Measurements from ENCODE around the gene ZBTB46.
"Not testable (repeated sequence)": the region's sequence is repeated elsewhere in the genome, so short reads cannot be mapped to it uniquely, and the experiment has no call there.

The ZBTB46 gene

DNA sequence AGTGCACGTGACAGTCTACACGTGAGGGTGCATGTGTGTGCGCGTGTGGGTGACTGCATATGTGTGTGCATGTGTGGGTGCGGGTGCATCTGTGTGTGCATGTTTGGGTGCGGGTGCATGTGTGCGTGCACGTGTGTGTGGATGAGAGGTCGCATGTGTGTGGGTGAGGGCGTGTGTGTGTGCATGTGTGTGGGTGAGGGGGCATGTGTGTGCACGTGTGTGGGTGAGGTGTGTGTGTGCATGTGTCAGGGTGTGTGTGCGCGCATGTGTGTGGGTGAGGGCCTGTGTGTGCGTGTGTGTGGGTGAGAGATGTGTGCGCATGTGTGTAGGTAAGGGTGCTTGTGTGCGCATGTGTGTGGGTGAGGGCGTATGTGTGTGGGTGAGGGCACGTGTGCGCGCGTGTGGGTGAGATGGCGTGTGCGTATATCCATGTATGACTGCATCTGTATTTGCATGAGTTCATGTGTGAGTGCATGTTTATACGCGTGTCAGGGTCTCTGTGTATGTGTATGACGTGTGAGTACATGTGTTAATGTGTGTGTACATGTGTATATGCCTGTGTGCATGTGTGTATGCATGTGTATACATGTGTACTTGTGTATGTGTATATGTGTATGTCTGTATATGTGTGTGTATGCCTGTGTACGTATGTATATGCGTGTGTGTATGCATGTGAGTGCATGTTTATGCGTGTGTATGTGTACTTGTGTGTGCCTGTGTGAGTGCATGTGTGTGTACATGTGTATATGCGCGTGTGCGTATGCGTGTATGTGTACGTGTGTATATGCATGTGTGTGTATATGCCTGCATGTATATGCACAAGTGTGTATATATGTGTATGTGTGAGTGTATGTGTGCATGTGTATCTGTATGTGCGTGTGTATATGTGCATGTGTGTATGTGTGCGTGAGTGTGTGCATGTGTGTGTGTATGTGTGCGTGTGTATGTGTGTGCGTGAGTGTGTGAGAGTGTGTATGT, 98.7 kb downstream of the ZBTB46 start:
- in situ Hi-C loops (cut with MboI; ENCODE audit: low sequenced_read_pairs, unreplicated experiment), result no loop called here
- no peak for TF ChIP-seq CTCF (IDR thresholded peaks at IDR 0.05; ENCODE audit: borderline replicate concordance, control extremely low read depth, extremely low read depth, insufficient read depth, missing control alignments)
- no peak for DNase-seq (ENCODE audit: low spot score)

DNA sequence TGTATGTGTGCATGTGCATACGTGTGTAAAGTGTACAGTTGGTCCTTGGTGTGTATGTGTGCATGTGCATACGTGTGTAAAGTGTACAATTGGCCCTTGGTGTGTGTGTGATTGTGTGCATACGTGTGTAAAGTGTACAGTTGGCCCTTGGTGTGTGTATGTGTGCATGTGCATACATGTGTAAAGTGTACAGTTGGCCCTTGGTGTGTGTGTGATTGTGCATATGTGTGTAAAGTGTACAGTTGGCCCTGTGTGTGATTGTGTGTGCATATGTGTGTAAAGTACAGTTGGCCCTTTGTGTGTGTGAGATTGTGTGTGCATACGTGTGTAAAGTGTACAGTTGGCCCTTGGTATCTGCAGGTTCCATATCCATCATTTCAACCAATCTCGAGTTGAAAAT, 99.7 kb downstream of the ZBTB46 start:
- no peak for DNase-seq (ENCODE audit: low spot score)
- TF ChIP-seq CTCF (IDR thresholded peaks at IDR 0.05; ENCODE audit: borderline replicate concordance, control extremely low read depth, extremely low read depth, insufficient read depth, missing control alignments), result no peak
- in situ Hi-C loops (cut with MboI; ENCODE audit: low sequenced_read_pairs, unreplicated experiment), result no loop called here

- DNase-seq (ENCODE audit: low spot score); in situ Hi-C loops (cut with MboI; ENCODE audit: low sequenced_read_pairs, unreplicated experiment): not testable (repeated sequence)
These were observed 100.8 kb downstream of the ZBTB46 start for GRCh38 chr20:63730189-63730733.

DNA sequence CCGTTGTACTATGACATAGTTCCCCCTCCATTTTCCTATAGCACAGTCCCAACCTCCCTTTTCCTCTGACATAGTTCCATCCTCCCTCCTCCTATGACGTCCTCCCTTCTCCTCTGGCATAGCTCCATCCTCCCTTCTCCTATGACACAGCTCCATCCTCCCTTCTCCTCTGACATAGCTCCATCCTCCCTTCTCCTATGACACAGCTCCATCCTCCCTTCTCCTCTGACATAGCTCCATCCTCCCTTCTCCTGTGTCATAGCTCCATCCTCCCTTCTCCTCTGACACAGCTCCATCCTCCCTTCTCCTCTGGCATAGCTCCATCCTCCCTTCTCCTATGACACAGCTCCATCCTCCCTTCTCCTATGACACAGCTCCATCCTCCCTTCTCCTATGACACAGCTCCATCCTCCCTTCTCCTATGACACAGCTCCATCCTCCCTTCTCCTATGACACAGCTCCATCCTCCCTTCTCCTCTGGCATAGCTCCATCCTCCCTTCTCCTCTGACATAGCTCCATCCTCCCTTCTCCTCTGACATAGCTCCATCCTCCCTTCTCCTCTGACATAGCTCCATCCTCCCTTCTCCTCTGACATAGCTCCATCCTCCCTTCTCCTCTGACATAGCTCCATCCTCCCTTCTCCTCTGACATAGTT, 108.0 kb downstream of the ZBTB46 start:
- in situ Hi-C loops (cut with MboI; ENCODE audit: low sequenced_read_pairs, unreplicated experiment); DNase-seq (ENCODE audit: low spot score): not testable (repeated sequence)

DNA sequence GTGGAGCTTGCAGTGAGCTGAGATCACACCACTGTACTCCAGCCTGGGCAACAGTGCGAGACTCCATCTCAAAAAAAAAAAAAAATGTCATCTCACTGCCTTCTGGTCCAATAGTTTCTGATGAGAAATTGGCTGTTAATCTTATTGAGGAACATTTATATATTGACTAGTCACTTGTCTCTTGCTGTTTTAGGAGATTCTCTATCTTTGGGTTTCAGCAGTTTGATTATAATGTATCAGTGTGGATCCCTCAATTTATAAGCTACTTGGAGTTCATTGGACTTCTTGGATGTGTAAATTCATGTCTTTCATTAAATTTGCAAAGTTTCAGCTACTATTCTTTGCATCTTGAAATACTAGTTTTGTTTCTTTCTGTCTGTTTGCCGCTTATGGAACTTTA, 112.1 kb downstream of the ZBTB46 start:
- in situ Hi-C loops (cut with MboI; ENCODE audit: low sequenced_read_pairs, unreplicated experiment), result no loop called here
- no peak for TF ChIP-seq CTCF (IDR thresholded peaks at IDR 0.05; ENCODE audit: borderline replicate concordance, control extremely low read depth, extremely low read depth, insufficient read depth, missing control alignments)
- DNase-seq (ENCODE audit: low spot score), result no peak

DNA sequence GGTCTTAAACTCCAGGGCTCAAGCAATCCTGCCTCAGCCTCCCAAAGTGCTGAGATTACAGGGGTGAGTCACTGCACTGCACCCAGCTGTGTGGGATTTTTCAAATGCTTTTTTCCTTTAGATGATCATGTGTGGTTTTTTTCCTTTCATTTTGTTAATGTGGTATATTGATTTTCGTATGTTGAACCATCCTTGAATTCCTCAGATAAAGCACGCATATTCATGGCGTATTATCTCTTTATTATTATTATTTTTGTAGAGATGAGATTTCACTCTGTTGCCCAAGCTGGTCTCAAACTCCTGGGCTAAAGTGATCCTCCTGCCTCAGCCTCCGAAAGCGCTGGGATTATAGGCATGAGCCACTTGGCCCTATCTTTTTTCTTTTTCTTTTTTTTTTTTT, 116.2 kb downstream of the ZBTB46 start:
- no peak for TF ChIP-seq CTCF (IDR thresholded peaks at IDR 0.05; ENCODE audit: borderline replicate concordance, control extremely low read depth, extremely low read depth, insufficient read depth, missing control alignments)

GRCh38 chr20:63712191-63712590, 118.9 kb downstream of the ZBTB46 start:
- no peak for TF ChIP-seq CTCF (IDR thresholded peaks at IDR 0.05; ENCODE audit: borderline replicate concordance, control extremely low read depth, extremely low read depth, insufficient read depth, missing control alignments)
- DNase-seq (ENCODE audit: low spot score), result no peak
- in situ Hi-C loops (cut with MboI; ENCODE audit: low sequenced_read_pairs, unreplicated experiment), result no loop called here

More for the DNA sequence above, 116.2 kb downstream of the ZBTB46 start:
- in situ Hi-C loops (cut with MboI; ENCODE audit: low sequenced_read_pairs, unreplicated experiment), result no loop called here
- no peak for DNase-seq (ENCODE audit: low spot score)

All from GM13976 (cell line).